Neuronal stem cell (in vitro differentiated cells): ENCODE measurements around the gene MAD1L1.

Source experiments
- DNase-seq: peaks from one replicate; pipeline ENCODE4 v3.0.0-alpha.2; 2013; ENCODE audit warnings: low spot score
- H2AFZ ChIP-seq: one replicate; pipeline ENCODE4 v1.6.1; 2013; ENCODE audit warnings: mild to moderate bottlenecking, low read length, inconsistent platforms
- H2AK5ac ChIP-seq: 2 replicates; pipeline ENCODE4 v1.6.1; 2013; ENCODE audit warnings: low read depth, mild to moderate bottlenecking, inconsistent platforms, low read length, moderate library complexity, mixed read lengths
- H2BK120ac ChIP-seq: 2 replicates; pipeline ENCODE4 v1.6.1; 2013; ENCODE audit warnings: low read depth, mild to moderate bottlenecking, inconsistent platforms, low read length, moderate library complexity, mixed read lengths
- H2BK12ac ChIP-seq: one replicate; pipeline ENCODE4 v1.6.1; 2013; ENCODE audit warnings: low read length, inconsistent platforms
- H2BK15ac ChIP-seq: 2 replicates; pipeline ENCODE4 v1.6.1; 2013; ENCODE audit warnings: mild to moderate bottlenecking, low read length, inconsistent platforms, mixed read lengths
- H2BK5ac ChIP-seq: one replicate; pipeline ENCODE4 v1.6.1; 2013; ENCODE audit warnings: inconsistent platforms, mild to moderate bottlenecking, low read length, moderate library complexity
- H3K14ac ChIP-seq: one replicate; pipeline ENCODE4 v1.6.1; 2013; ENCODE audit warnings: low read length, inconsistent platforms
- H3K18ac ChIP-seq: 2 replicates; pipeline ENCODE4 v1.6.1; 2013; ENCODE audit warnings: low read length, inconsistent platforms
- H3K23ac ChIP-seq: 2 replicates; pipeline ENCODE4 v1.6.1; 2013; ENCODE audit warnings: low read depth, mild to moderate bottlenecking, mixed read lengths, low read length, inconsistent platforms; ENCODE audit not compliant: poor library complexity
- H3K27ac ChIP-seq: replicated peaks from 3 replicates; pipeline ENCODE4 v1.5.1; 2013; ENCODE audit warnings: low read length, inconsistent platforms
- H3K27me3 ChIP-seq, 3 experiments: 2 replicates each; pipeline ENCODE4 v1.6.1; 2013; ENCODE audit warnings: low read length in 3 of 3, mild to moderate bottlenecking in 2 of 3, inconsistent platforms in 1 of 3, low read depth in 1 of 3, mixed read lengths in 1 of 3, moderate library complexity in 1 of 3; ENCODE audit not compliant: control insufficient read depth in 3 of 3, insufficient read depth in 3 of 3
- H3K36me3 ChIP-seq, 2 donors: replicated peaks in 1 of 2; 2 replicates each; pipeline ENCODE4 v1.6.1; 2013; ENCODE audit warnings: low read length in 2 of 2; ENCODE audit not compliant: control insufficient read depth in 2 of 2, insufficient read depth in 2 of 2
- H3K4ac ChIP-seq: 2 replicates; pipeline ENCODE4 v1.6.1; 2013; ENCODE audit warnings: inconsistent platforms, mild to moderate bottlenecking, low read length, moderate library complexity
- H3K4me1 ChIP-seq, 2 donors: 1 replicate in 1 of 2; 2 replicates in 1 of 2; pipeline ENCODE4 v1.6.1; 2013; ENCODE audit warnings: low read length in 2 of 2, low read depth in 1 of 2; ENCODE audit not compliant: control insufficient read depth in 2 of 2, insufficient read depth in 1 of 2
- H3K4me2 ChIP-seq: one replicate; pipeline ENCODE4 v1.6.1; 2013; ENCODE audit warnings: mild to moderate bottlenecking, low read length, inconsistent platforms; ENCODE audit not compliant: insufficient read depth, poor library complexity, severe bottlenecking
- H3K4me3 ChIP-seq, 2 donors: 2 replicates each; pipeline ENCODE4 v1.5.1; 2013; ENCODE audit warnings: low read length in 2 of 2, mild to moderate bottlenecking in 2 of 2, inconsistent platforms in 1 of 2, moderate library complexity in 1 of 2
- H3K79me1 ChIP-seq: one replicate; pipeline ENCODE4 v1.6.1; 2013; ENCODE audit warnings: low read depth, mild to moderate bottlenecking, inconsistent platforms, low read length, moderate library complexity
- H3K9ac ChIP-seq: one replicate; pipeline ENCODE4 v1.6.1; 2013; ENCODE audit warnings: mild to moderate bottlenecking, low read depth, low read length, inconsistent platforms; ENCODE audit not compliant: poor library complexity
- H3K9me3 ChIP-seq, 2 donors: replicated peaks in 1 of 2; 2 replicates each; pipeline versions ENCODE3 to v1.6.1; 2013; ENCODE audit warnings: low read length in 2 of 2, mild to moderate bottlenecking in 2 of 2, inconsistent platforms in 1 of 2, low read depth in 1 of 2, mixed read lengths in 1 of 2, moderate library complexity in 1 of 2; ENCODE audit not compliant: control insufficient read depth in 2 of 2, insufficient read depth in 1 of 2
- H4K8ac ChIP-seq: one replicate; pipeline ENCODE4 v1.6.1; 2013; ENCODE audit warnings: low read depth, mild to moderate bottlenecking, inconsistent platforms, low read length, moderate library complexity
- H4K91ac ChIP-seq: one replicate; pipeline ENCODE4 v1.6.1; 2013; ENCODE audit warnings: low read length, low read depth, mild to moderate bottlenecking, inconsistent platforms; ENCODE audit not compliant: poor library complexity
- WGBS, 2 donors: extraction: QIAGEN DNeasy Blood & Tissue Kit; methylation state at CpG; one replicate each; pipeline ENCODE4 v1.1.7; 2013; ENCODE audit warnings: missing lambda C conversion rate in 2 of 2, mixed read lengths in 1 of 2; ENCODE audit not compliant: insufficient read length in 2 of 2, insufficient replicate concordance in 1 of 2; ENCODE audit errors: extremely low coverage in 2 of 2; 5-methylcytosine and 5-hydroxymethylcytosine counted together

The MAD1L1 gene

DNA sequence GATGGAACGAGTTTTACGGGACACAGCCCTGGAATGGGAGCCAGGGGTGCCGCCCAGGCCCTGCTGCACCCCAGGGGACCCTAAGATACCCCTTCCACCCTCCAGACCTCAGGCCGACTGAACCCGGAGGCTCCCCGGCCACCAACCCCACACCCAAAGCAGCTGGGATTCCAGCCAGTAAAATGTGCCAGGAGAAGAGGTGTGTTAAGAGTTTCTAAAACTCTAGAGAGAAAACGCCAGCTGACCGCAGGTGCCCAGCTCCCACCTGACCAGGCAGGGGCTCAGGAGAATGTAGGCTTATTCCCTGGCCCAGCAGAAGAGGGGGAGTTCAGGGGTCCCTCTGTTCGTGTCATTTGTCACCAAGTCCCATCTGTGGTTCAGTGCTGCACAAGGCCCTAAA lies 26.7 kb upstream of the MAD1L1 start:
- H3K4me2 ChIP-seq, result no peak overlapping the region
- H3K27ac ChIP-seq, result no peak overlapping the region
- peaks cover 2% of the 10 kb centered on the region for H3K79me1 ChIP-seq
- H3K9ac ChIP-seq, result no peak overlapping the region
- no peaks in the 10 kb centered on the region for H3K4me1 ChIP-seq
- H3K18ac ChIP-seq, result no peak overlapping the region
- no peaks in the 10 kb centered on the region for H3K9me3 ChIP-seq
- peaks cover 27 to 77% of the 10 kb centered on the region in 2 donors for H3K36me3 ChIP-seq
- peak overlapping the region; percentile 56 for H3K14ac ChIP-seq
- no CpG with 5 or more reads among the region's 9 CpGs for WGBS, 2 donors
- H3K23ac ChIP-seq, result peak overlapping the region; percentile 43
- no peak overlapping the region for H4K8ac ChIP-seq
- H2BK120ac ChIP-seq, result peak overlapping the region; percentile 72
- H2AK5ac ChIP-seq, result no peak overlapping the region
- no peak overlapping the region for H2AFZ ChIP-seq
- no peak overlapping the region for H2BK15ac ChIP-seq
- H2BK5ac ChIP-seq, result peak overlapping the region; percentile 82
- H2BK12ac ChIP-seq, result no peak overlapping the region
- H4K91ac ChIP-seq, result no peak overlapping the region
- DNase-seq, result no peak
- no peaks in the 10 kb centered on the region for H3K27me3 ChIP-seq
- no peak overlapping the region for H3K4ac ChIP-seq
- no peak overlapping the region for H3K4me3 ChIP-seq

DNA sequence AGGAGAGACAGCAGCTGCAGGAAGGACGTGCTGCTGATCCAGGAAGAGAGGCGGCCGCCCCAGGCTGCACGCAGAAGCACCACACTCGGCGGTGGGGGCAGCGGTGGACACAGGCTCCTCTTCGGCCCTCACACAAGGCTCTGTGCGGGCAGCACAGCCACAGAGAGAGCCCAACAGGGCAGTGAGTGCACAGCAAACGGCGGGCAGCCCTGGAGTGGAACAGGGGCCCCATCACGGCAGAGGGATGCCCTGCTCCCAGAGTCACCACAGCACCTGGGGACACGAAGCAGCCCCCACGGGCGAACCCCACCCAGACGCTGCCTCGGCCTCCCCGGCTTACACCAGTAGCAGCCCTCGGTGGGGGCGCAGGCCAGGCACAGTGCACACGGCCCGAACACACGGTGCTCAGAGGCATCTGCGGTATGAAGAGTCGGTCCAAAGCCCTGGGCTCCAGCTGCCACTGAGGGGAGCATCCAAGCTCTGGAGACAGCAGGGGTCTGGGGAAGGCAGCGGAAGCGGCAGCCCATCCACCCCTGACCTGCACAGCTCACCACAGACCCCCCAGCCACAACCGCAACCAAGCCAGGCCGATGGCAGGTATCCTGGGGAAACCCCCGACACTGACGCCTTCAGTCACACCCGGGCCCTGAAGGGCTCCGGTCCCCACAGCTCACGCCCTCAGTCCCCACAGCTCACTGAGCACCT lies 26.1 kb upstream of the MAD1L1 start:
- DNase-seq, result no peak
- Histone ChIP-seq H2BK15ac (no peak overlapping the region), H2AFZ (no peak overlapping the region), H3K79me1 (peaks cover 2% of the 10 kb centered on the region), H3K14ac (peak overlapping the region; percentile 71), H2AK5ac (peak overlapping the region; percentile 21), H3K4me1 (no peaks in the 10 kb centered on the region), H3K18ac (peak overlapping the region; percentile 83), H3K9me3 (no peaks in the 10 kb centered on the region), H3K4me3 (no peak overlapping the region), H2BK120ac (peak overlapping the region; percentile 72), H3K27ac (no peak overlapping the region), H4K8ac (no peak overlapping the region), H3K36me3 (peaks cover 24 to 77% of the 10 kb centered on the region in 2 donors), H2BK12ac (peak overlapping the region; percentile 4), H3K23ac (peak overlapping the region; percentile 43), H3K4me2 (no peak overlapping the region), H3K27me3 (no peaks in the 10 kb centered on the region), H2BK5ac (peak overlapping the region; percentile 82), H3K4ac (no peak overlapping the region), H3K9ac (peak overlapping the region; percentile 30), H4K91ac (no peak overlapping the region)
- WGBS, 2 donors, result no CpG with 5 or more reads among the region's 34 CpGs

DNA sequence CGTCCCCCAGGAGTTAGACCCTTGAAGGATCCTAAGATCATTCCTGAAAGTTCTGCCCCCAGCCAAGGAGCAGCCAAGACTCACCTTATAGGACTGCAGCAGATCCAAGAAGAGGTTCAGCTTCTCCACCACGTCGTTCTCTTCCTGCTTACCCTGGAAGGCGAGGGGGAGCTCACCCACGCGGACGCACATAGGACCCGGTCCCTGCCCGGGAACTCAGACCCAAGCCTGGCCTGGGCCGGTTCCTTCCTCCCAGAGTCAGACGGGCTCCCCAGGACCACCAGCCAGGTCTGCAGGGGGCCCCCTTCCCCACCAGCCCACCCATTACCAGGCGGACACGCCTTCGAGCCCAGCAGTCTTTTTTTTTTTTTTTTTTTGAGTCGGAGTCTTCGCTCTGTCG lies 24.9 kb upstream of the MAD1L1 start:
- WGBS, 2 donors, result no CpG with 5 or more reads among the region's 17 CpGs
- H3K4me3 ChIP-seq, result no peak overlapping the region
- peaks cover 19 to 78% of the 10 kb centered on the region in 2 donors for H3K36me3 ChIP-seq
- H2AFZ ChIP-seq, result no peak overlapping the region
- H2BK120ac ChIP-seq, result no peak overlapping the region
- no peak overlapping the region for H3K18ac ChIP-seq
- H4K91ac ChIP-seq, result no peak overlapping the region
- H2BK15ac ChIP-seq, result no peak overlapping the region
- H3K9me3 ChIP-seq, result no peaks in the 10 kb centered on the region
- H3K27ac ChIP-seq, result no peak overlapping the region
- no peak overlapping the region for H3K9ac ChIP-seq
- H3K27me3 ChIP-seq, result no peaks in the 10 kb centered on the region
- no peak overlapping the region for H3K14ac ChIP-seq
- H3K4ac ChIP-seq, result no peak overlapping the region
- H2AK5ac ChIP-seq, result no peak overlapping the region
- no peak overlapping the region for H2BK12ac ChIP-seq
- H2BK5ac ChIP-seq, result no peak overlapping the region
- no peaks in the 10 kb centered on the region for H3K4me1 ChIP-seq
- H3K23ac ChIP-seq, result no peak overlapping the region
- DNase-seq, result no peak
- no peak overlapping the region for H3K4me2 ChIP-seq
- peaks cover 5% of the 10 kb centered on the region for H3K79me1 ChIP-seq
- no peak overlapping the region for H4K8ac ChIP-seq

DNA sequence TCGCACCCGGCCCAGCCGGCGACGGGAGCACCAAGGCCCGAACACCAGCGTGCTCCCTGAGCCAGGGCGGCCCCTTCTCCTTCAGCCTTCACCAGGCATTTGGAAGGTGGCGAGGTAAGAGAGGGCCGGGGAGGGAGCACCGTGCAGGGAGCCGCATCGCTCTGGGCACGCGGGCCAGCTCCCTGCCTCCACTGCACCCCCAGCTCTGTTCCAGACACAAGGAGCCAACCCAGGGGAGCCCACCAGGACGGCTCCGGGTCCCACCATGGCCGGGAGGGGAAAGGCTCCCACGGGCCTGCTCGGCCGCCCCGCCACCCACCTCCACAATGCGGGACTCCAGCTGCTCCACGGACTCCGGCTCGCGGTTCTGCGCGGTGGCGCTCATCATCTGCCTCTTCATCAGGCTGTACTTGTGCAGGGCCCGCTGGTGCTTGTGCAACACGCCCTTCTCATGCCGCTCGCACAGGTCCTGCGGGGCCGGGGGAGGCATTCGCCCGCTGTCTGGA lies 24.4 kb upstream of the MAD1L1 start:
- Histone ChIP-seq H3K9ac (no peak overlapping the region), H4K91ac (no peak overlapping the region), H3K4ac (no peak overlapping the region), H2BK15ac (no peak overlapping the region), H2AFZ (no peak overlapping the region), H2BK120ac (no peak overlapping the region), H3K36me3 (peaks cover 17 to 77% of the 10 kb centered on the region in 2 donors), H2AK5ac (no peak overlapping the region), H3K4me3 (no peak overlapping the region), H3K27me3 (no peaks in the 10 kb centered on the region), H3K4me2 (no peak overlapping the region), H2BK12ac (no peak overlapping the region), H3K14ac (no peak overlapping the region), H3K23ac (peak overlapping the region; percentile 89), H3K79me1 (peaks cover 5% of the 10 kb centered on the region), H3K9me3 (no peaks in the 10 kb centered on the region), H2BK5ac (no peak overlapping the region), H3K18ac (no peak overlapping the region), H4K8ac (no peak overlapping the region), H3K4me1 (no peaks in the 10 kb centered on the region), H3K27ac (no peak overlapping the region)
- no CpG with 5 or more reads among the region's 38 CpGs for WGBS, 2 donors
- no peak for DNase-seq
